Head of caudate nucleus (tissue), 42 donors: ENCODE data around the gene VAMP2.

Experiments
- DNase-seq, 42 donors: peaks; one replicate each; pipeline versions ENCODE4 v3.0.0 to v3.0.0-alpha.2; 2020 to 2021; ENCODE audit warnings: mixed read lengths in 7 of 42
- intact Hi-C: fragments of 100-400 bp; cut with DNase I; formaldehyde crosslinking; loops from one replicate; pipeline ENCODE4 v1.15.0; 2022

VAMP2 gene

DNA sequence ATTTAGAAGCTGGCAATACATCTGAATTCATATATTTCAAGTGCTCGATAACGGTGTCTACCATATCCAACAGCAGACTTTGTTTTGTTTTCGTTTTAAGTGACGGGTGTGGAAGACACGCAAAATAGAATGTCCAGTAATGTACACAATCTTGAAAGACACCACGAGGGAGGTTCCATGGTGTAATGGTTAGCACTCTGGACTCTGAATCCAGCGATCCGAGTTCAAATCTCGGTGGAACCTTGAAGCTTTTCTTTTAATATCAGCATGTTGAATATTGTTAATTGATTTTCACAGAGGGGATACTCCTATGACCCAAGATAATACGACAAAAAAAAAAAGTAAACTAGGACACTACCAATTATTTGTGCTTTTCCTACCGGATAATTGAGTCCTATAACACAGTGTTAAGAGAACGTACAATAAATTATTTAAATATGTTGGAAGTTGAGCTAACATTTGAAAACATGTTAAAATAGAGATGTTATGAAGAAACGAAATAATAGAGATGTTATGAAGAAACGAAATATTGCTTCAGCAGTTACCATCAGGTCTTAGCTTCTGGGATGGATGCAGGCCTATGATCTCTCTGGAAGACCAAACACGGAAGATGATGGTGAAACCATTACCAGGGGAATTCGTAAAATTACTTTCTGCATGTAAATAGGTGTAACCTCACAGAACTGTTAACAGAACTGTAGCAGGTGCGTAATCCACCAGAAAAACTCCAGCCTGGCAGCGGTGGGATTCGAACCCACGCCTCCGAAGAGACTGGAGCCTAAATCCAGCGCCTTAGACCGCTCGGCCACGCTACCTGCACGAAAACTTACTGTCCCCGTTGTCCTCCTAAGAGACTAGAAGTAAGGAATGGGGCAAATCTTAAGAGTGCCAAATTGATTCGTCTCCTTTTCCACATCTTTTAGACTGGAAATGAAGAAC lies 42.9 kb downstream of the VAMP2 start:
- intact Hi-C loops = loop anchor here (2.0 to 10.0 kb wide), 4 partner anchors 37 to 185 kb away; no protein-coding TSS in a partner anchor
- peak; percentile 52 to 95 (median 85) for DNase-seq

DNA sequence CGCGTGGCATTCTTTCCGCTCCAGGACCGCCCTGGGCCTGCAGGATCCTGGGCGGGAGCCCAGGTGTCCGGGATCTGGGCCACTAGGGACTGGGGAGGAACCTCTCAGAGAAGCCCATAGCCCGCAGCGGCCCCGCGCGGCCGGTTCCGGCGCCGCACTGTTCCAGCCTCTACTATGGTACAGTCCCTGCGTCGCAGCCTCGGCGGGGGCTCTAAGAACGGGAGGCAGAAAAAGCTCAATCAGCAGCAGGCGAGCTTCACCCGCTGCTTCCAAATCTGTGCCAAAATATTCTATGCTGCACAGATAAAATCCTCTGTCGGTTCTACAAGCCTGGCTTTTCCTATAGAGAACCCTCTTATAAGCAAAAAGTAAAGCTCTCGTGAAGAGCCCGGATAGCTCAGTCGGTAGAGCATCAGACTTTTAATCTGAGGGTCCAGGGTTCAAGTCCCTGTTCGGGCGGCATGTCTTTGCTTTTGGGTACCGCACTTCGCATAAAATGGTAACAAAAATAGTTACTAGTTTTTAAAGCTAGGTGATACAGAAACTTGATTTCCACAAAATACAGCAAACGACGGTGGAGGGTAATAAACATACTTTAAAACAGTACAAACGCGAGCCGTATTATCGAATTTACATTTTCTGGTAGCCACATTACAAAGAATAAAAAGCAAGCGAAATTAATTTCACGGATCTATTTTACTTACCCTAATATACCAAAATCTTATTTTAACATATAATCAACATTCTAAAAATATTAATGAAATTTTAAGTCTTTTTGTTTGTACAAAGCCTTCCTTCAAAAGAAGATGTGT lies 43.8 kb downstream of the VAMP2 start:
- DNase-seq = peak; percentile 82 to 97 (median 92)
- intact Hi-C loops = loop anchor here (2.0 kb wide), 1 partner anchor 104 kb away; no protein-coding TSS in a partner anchor

DNA sequence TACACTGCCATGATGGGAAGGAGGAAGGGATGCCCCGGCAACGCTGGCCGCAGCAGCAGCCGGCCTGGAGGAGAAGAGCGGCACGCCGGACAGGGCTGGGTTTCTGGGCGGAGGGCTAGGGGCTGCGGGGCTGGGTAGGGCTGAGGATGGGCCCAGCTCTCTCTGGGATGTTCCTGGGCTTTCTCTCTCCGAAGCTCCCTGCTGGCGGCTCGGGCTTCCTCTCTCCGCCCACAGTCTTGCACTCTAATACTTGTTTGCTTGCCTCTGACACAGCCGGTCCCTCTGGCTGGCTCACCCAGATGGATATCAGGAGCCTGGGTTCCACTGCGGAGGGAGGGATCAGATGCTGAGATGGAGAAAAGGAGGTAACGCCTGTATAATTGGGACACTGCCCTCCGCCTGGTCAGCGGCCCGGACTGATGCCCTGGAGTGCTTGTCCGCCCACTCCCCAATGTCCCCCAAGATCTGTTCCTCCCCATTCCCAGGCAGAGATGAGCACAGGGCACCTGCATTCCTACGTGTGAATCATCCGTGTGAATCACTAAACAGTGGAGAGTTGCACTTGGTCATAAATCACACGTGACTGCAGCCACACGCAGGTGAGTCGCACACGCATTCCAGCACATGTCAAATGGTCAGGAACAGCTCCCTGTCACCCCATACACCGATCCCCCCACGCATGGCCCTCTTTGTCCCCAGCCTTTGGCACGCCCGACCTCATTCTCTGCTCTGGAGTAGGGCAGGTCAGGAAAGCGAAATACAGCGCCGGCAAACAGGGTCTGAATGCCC lies 44.6 kb downstream of the VAMP2 start, which contains the start of gene ALOXE3:
ALOXE3 (minus strand) TSS at position 535 of the 789 bp plus-strand sequence; CDS start at position 11, 524 bp downstream.
- intact Hi-C loops = loop anchor here (2.0 kb wide), 1 partner anchor 105 kb away; no protein-coding TSS in a partner anchor

DNA sequence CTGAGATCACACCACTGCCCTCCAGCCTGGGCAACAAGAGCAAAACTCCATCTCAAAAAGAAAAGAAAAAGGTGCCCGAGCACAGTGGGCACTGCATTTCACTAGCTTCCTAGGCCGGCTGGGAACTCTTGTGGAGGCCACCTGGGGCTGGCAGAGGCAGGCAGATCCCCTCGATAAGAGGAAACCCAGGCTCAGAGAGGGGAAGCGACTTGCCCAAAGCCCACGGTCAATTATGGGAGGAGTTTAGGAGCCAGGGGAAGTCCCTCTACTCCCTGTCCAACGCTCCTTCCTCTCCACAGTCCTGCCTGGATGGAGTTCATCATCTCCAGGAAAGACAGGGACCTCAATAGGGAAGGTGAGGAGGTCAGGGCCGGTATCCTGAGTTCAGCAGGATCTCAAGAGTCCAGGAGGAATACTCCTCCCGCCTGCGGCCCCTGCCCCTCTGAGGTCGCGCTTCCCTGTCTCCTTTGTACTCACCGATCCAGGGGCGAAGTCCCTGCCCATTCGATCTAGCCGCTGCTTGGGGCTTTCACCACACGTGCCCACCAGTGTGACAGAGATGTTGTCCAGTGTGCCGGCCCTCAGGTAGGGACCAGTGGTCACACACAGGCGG lies 45.3 kb downstream of the VAMP2 start:
- intact Hi-C loops = no loop called here
- DNase-seq = no peak

More for the DNA sequence above, 44.6 kb downstream of the VAMP2 start, which contains the start of gene ALOXE3:
- peak in 26 of 42 donors; percentile 23 to 64 (median 36) for DNase-seq

DNA sequence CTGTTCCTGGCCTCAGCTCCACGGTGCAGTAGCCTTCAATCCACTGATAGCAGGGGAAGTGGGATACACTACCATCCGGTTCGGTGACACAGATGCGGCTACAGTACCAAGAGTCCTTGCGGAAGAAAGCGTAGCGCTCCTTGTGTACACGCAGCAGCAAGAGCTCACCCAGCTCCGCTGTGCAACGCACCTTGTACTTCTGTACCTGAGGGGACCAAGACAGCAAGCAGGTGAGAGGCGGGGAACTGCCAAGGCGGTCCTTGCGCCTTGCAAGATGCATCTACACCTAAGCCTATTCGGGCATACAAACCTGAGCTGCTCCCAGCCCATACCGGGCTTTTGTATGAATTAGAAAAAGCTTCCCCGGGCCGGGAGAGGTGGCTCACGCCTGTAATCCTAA lies 46.0 kb downstream of the VAMP2 start:
- intact Hi-C loops = no loop called here

DNA sequence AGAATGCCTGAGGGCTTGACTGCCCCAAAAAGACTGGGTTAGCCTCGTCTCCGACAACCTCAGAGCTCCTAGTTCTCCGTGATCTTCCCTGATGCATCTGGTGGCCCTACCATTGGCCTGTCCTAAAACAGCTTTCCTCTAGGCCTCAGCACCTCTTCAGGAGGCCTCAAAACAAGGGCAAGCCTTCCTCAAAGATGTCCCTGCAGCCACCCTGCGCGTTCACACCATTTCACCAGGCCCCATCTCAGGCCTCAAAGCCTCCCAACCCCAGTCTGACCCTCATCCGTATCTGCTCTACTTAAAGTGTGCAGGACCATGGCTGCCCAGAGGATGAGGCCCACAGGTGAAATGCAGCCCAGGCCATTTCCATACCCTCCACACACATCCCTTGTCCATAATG lies 51.8 kb downstream of the VAMP2 start:
- no peak for DNase-seq
- intact Hi-C loops = no loop called here

More for the DNA sequence above, 46.0 kb downstream of the VAMP2 start:
- DNase-seq = no peak

DNA sequence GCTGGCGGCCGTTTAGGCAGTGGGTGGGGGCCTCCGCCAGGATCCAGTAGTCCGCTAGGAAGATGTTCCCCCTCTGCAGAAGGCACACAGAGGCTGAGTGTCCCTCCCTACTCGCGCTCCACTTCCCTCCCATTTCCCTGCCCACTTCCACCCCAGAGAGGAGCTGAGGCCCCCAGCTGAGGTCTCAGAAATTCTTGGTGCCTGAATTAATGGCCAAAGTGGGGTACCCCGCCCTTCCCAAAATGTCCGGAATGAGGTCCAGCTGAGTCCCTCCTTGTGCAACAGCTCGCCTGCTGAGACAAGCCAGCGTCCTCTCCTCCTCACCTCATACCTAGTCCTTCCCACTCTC lies 52.3 kb downstream of the VAMP2 start:
- intact Hi-C loops = no loop called here
- DNase-seq = no peak

DNA sequence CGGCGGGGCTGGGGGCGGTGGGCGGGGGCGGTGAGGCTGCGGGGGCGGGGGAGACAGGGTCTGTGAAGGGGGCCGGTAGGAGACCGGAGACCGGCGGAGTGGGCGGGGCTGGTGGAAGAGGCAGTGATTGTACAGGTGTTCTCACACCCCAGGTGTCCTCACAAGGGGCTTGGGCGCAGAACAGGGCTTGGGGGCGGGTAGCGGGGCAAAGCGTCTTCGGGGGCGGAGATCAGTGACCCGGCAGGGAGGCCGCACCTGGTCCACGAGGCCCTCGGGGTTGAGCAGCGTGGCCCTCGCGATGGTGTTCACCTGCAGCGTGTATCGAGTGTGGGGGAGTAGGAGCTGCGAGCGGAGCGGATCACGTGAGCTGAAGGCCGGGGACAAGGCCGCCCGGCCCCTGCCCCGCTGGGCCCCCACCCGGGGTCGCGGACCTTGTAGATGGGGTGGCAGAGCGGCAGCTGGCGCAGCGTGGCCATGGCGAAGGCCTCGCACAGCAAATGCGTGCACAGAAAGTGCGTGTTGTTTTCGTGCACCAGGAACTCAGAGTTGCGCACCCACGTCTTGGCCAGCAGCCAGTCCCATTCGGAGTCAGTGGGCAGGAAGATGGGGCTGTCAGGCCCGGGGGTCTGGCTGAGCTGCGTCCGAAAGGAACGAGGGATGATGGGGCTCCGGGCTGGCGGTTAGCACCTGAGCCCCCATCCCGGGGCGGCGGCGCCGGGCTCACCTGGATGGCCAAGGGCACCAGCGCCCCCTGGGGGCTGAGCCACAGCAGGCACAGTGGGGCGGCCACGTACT lies 52.9 kb downstream of the VAMP2 start:
- peak in 28 of 42 donors; percentile 6 to 74 (median 44) for DNase-seq
- intact Hi-C loops = no loop called here
